Smooth muscle cell (in vitro differentiated cells): Measurements from ENCODE around the gene ZYX. TPM values are rescaled to one million over a fixed set of nuclear protein-coding genes. Genes with fewer than 3 reads are reported as not detected.

Experiments used
- DNase-seq: peaks from one replicate; lab custom pipeline; 2025; ENCODE audit not compliant: unreplicated experiment; lab: John Stamatoyannopoulos, UW
- H2AFZ ChIP-seq: fragments of 200-600 bp; sonication (generic); 2 replicates; pipeline ENCODE4 v1.6.0; 2016; ENCODE audit warnings: antibody characterized with exemption, low read depth, mild to moderate bottlenecking
- H3F3A ChIP-seq: fragments of 200-600 bp; sonication (generic); 2 replicates; pipeline ENCODE4 v1.6.0; 2017; ENCODE audit warnings: antibody characterized with exemption, low read depth
- H3K27ac ChIP-seq: fragments of 200-600 bp; sonication (generic); 2 replicates; pipeline ENCODE4 v1.5.1; 2016; ENCODE audit warnings: low read depth, mild to moderate bottlenecking
- H3K27me3 ChIP-seq: fragments of 200-600 bp; sonication (generic); 2 replicates; pipeline ENCODE4 v1.6.1; 2016; ENCODE audit warnings: low read depth, mild to moderate bottlenecking
- H3K36me3 ChIP-seq: fragments of 200-600 bp; sonication (generic); 2 replicates; pipeline ENCODE4 v1.5.1; 2016; ENCODE audit warnings: low read depth
- H3K4me1 ChIP-seq: fragments of 200-600 bp; sonication (generic); 2 replicates; pipeline ENCODE4 v1.5.1; 2016; ENCODE audit warnings: low read depth
- H3K4me2 ChIP-seq: fragments of 200-600 bp; sonication (generic); 2 replicates; pipeline ENCODE4 v1.6.0; 2016; ENCODE audit warnings: mild to moderate bottlenecking
- H3K4me3 ChIP-seq: fragments of 200-600 bp; sonication (generic); 2 replicates; pipeline ENCODE4 v1.5.1; 2016; ENCODE audit warnings: mild to moderate bottlenecking
- H3K79me2 ChIP-seq: fragments of 200-600 bp; sonication (generic); 2 replicates; pipeline ENCODE4 v1.6.0; 2016; ENCODE audit warnings: low read depth, mild to moderate bottlenecking
- H3K9ac ChIP-seq: fragments of 200-600 bp; sonication (generic); 2 replicates; pipeline ENCODE4 v1.6.0; 2016; ENCODE audit warnings: low read depth
- H3K9me3 ChIP-seq: fragments of 200-600 bp; sonication (generic); replicated peaks from 2 replicates; pipeline ENCODE4 v1.5.1; 2016; ENCODE audit warnings: low read depth
- H4K20me1 ChIP-seq: fragments of 200-600 bp; sonication (generic); 2 replicates; pipeline ENCODE4 v1.6.0; 2016; ENCODE audit warnings: low read depth
- WGBS: methylation state at CpG from one replicate; pipeline ENCODE4 v1.1.7; 2016; ENCODE audit warnings: low lambda C conversion rate; 5-methylcytosine and 5-hydroxymethylcytosine counted together
- polyA plus RNA-seq: library from polyadenylated mRNA; unstranded; fragments of >200 nt; fragmentation: Nextera tagmentation; extraction: Ambion mirVana; gene quantifications from 2 replicates; pipeline ENCODE4 v1.2.1, GENCODE V29; 2016
- total RNA-seq: library from RNA; depleted of rRNA; stranded (reverse); fragments of >200 nt; gene quantifications from 2 replicates; pipeline ENCODE4 v1.2.3, GENCODE V29; 2014
- TF ChIP-seq, protein P1 (sequence below): fragments of 200-600 bp; sonication (generic); IDR thresholded peaks from 2 replicates; pipeline ENCODE4 v1.5.1; 2017; ENCODE audit warnings: borderline replicate concordance, mild to moderate bottlenecking, antibody characterized with exemption; ENCODE audit not compliant: insufficient read depth, poor library complexity, severe bottlenecking

Gene ZYX
- total and polyA plus RNA-seq, 2 experiments from 2014 or later = 71.1 to 322 TPM

DNA sequence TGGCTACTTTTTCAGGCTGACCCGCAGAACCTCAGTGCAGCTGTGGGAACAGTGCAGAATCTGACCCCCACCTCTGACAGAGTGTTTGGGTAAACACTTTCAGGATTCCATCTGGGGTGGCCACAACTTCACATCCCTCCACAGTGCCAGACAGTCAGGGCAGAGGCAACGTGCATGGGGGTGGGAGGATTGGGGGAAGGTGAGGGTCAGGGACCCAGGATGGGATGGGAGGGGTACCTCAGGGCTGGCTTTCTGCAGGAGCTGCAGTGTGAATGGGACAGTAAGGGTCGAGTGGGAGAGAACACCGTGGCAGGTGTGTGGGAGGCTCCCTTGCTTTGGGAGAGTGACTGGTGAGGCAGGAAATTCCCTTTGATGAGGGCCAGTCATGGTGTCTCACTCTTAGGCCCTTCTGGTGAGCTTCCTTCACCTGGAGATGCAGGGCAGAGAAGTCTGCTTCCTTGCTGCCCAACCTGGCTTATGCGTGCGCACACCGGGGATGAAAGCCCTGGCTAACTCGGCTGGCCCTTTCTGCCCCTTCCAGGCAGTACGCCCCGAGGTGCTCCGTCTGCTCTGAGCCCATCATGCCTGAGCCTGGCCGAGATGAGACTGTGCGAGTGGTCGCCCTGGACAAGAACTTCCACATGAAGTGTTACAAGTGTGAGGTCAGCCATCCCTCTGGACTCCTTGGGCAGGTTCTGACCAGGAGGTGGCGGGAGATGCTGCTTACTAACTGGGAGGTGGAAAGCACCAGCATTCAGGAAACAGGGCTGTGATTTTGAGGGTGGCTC is 8.4 kb downstream of the ZYX start:
- TF ChIP-seq, protein P1, sequence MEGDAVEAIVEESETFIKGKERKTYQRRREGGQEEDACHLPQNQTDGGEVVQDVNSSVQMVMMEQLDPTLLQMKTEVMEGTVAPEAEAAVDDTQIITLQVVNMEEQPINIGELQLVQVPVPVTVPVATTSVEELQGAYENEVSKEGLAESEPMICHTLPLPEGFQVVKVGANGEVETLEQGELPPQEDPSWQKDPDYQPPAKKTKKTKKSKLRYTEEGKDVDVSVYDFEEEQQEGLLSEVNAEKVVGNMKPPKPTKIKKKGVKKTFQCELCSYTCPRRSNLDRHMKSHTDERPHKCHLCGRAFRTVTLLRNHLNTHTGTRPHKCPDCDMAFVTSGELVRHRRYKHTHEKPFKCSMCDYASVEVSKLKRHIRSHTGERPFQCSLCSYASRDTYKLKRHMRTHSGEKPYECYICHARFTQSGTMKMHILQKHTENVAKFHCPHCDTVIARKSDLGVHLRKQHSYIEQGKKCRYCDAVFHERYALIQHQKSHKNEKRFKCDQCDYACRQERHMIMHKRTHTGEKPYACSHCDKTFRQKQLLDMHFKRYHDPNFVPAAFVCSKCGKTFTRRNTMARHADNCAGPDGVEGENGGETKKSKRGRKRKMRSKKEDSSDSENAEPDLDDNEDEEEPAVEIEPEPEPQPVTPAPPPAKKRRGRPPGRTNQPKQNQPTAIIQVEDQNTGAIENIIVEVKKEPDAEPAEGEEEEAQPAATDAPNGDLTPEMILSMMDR = no peak
- Histone ChIP-seq H2AFZ (no peak overlapping the region), H3K36me3 (no peaks in the 10 kb centered on the region), H3F3A (peaks cover 50% of the 10 kb centered on the region), H3K79me2 (peaks cover 31% of the 10 kb centered on the region), H3K4me2 (no peak overlapping the region), H4K20me1 (peaks cover 97% of the 10 kb centered on the region), H3K27ac (no peak overlapping the region), H3K9me3 (no peaks in the 10 kb centered on the region), H3K4me1 (peaks cover under 1% of the 10 kb centered on the region), H3K9ac (no peak overlapping the region), H3K27me3 (no peaks in the 10 kb centered on the region), H3K4me3 (no peak overlapping the region)
- DNase-seq = no peak
- WGBS = 94% methylated on average over 15 of the region's 15 CpGs

DNA sequence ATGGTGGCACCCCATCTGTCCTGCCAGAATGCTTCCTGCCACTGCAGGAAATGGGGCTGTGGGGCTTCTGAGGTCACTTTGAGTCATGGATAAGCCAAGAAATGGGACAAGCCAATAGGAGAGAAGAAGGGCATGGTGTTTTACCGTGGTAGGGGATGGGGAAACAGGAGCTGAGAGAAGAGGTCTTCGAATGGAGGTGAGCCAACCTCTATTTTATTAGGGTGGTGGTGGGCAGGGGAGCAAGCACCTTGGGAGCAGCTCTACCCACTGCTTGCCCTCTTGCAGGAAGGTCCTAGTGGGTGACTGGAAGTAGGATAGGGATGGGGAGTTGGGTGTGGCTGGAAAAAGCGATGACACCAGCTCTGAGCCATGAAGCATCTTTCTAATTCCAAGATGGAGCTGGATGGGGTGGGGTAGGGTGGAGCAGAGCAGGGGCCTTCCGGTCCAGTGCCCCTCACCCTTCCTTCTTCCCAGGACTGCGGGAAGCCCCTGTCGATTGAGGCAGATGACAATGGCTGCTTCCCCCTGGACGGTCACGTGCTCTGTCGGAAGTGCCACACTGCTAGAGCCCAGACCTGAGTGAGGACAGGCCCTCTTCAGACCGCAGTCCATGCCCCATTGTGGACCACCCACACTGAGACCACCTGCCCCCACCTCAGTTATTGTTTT is 9.1 kb downstream of the ZYX start:
- no peak overlapping the region for H3K9ac ChIP-seq
- H3K27ac ChIP-seq = no peak overlapping the region
- H3K79me2 ChIP-seq = peaks cover 24% of the 10 kb centered on the region
- no peaks in the 10 kb centered on the region for H3K36me3 ChIP-seq
- no peaks in the 10 kb centered on the region for H3K4me1 ChIP-seq
- peaks cover 90% of the 10 kb centered on the region for H4K20me1 ChIP-seq
- TF ChIP-seq, protein P1 = no peak
- no peak overlapping the region for H2AFZ ChIP-seq
- peaks cover 43% of the 10 kb centered on the region for H3F3A ChIP-seq
- no peaks in the 10 kb centered on the region for H3K27me3 ChIP-seq
- 86% methylated on average over 10 of the region's 10 CpGs for WGBS
- H3K9me3 ChIP-seq = no peaks in the 10 kb centered on the region
- no peak overlapping the region for H3K4me2 ChIP-seq
- no peak for DNase-seq
- H3K4me3 ChIP-seq = no peak overlapping the region

DNA sequence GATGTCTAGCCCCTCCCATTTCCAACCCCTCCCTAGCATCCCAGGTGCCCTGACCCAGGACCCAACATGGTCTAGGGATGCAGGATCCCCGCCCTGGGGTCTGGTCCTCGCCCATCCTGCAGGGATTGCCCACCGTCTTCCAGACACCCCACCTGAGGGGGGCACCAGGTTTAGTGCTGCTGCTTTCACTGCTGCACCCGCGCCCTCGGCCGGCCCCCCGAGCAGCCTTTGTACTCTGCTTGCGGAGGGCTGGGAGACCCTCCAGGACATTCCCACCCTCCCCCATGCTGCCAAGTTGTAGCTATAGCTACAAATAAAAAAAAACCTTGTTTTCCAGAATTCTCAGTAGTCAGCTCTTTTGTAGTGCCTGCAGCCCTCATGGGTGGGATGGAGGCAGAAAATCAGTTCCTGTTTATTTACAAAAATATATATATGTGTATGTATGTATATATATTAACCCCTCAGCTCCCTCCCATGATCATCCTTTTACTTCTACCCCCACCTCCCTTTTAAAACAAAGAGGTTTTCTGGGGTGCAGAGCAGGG is 9.7 kb downstream of the ZYX start:
- H4K20me1 ChIP-seq = peaks cover 84% of the 10 kb centered on the region
- H3K27me3 ChIP-seq = no peaks in the 10 kb centered on the region
- no peak overlapping the region for H3K9ac ChIP-seq
- no peaks in the 10 kb centered on the region for H3K4me1 ChIP-seq
- H3K9me3 ChIP-seq = no peaks in the 10 kb centered on the region
- H3K27ac ChIP-seq = no peak overlapping the region
- H3K4me2 ChIP-seq = peak overlapping the region; percentile 62
- DNase-seq = no peak
- H3K36me3 ChIP-seq = no peaks in the 10 kb centered on the region
- peaks cover 17% of the 10 kb centered on the region for H3K79me2 ChIP-seq
- TF ChIP-seq, protein P1 = no peak
- H3K4me3 ChIP-seq = no peak overlapping the region
- H2AFZ ChIP-seq = no peak overlapping the region
- WGBS = 97% methylated on average over 9 of the region's 9 CpGs
- peaks cover 41% of the 10 kb centered on the region for H3F3A ChIP-seq
